DND-41 (cell line): ENCODE data around the gene MAP3K5.

Experiments
- ATAC-seq: fragments of 200-7000 bp; cut with Tn5 transposase; 3 replicates; pipeline ENCODE4 v1.9.1; 2021; ENCODE audit warnings: low read depth; ENCODE audit not compliant: insufficient read depth
- DNase-seq: peaks from one replicate; pipeline ENCODE4 v3.0.0-alpha.2; 2020
- H2AFZ ChIP-seq: 2 replicates; pipeline ENCODE4 v1.6.0; 2012; ENCODE audit warnings: low read depth, low read length
- H3K27ac ChIP-seq: 2 replicates; pipeline ENCODE4 v1.5.1; 2012; ENCODE audit warnings: low read length, inconsistent platforms
- H3K27me3 ChIP-seq: fragments of 200-600 bp; sonication (generic); 2 replicates; pipeline ENCODE4 v1.6.0; 2012; ENCODE audit warnings: low read length, mild to moderate bottlenecking, inconsistent platforms; ENCODE audit not compliant: insufficient read depth, poor library complexity
- H3K36me3 ChIP-seq: 2 replicates; pipeline ENCODE4 v1.5.1; 2012; ENCODE audit warnings: low read length, inconsistent platforms; ENCODE audit not compliant: insufficient read depth
- H3K4me1 ChIP-seq: 2 replicates; pipeline ENCODE4 v1.5.1; 2012; ENCODE audit warnings: mild to moderate bottlenecking, low read length; ENCODE audit not compliant: insufficient read depth
- H3K4me2 ChIP-seq: 2 replicates; pipeline ENCODE4 v1.6.0; 2012; ENCODE audit warnings: mild to moderate bottlenecking, moderate library complexity, low read length, inconsistent platforms; ENCODE audit not compliant: insufficient read depth
- H3K4me3 ChIP-seq, 2 experiments: fragments of 200-600 bp in 1 of 2; shearing (Covaris generic) in 1 of 2; 2 replicates each; pipeline ENCODE4 v1.5.1; 2012 to 2016; ENCODE audit warnings: inconsistent platforms in 2 of 2, low read length in 2 of 2, mild to moderate bottlenecking in 2 of 2, low read depth in 1 of 2, moderate library complexity in 1 of 2
- H3K79me2 ChIP-seq: 2 replicates; pipeline ENCODE4 v1.6.0; 2012; ENCODE audit warnings: low read length, inconsistent platforms; ENCODE audit not compliant: insufficient read depth
- H3K9ac ChIP-seq: 2 replicates; pipeline ENCODE4 v1.6.0; 2012; ENCODE audit warnings: low read depth, mild to moderate bottlenecking, inconsistent platforms, low read length, moderate library complexity
- H3K9me3 ChIP-seq: 2 replicates; pipeline ENCODE4 v1.5.1; 2012; ENCODE audit warnings: low read length, moderate library complexity, mild to moderate bottlenecking, inconsistent platforms; ENCODE audit not compliant: insufficient read depth, severe bottlenecking
- H4K20me1 ChIP-seq: 2 replicates; pipeline ENCODE4 v1.6.0; 2012; ENCODE audit warnings: low read length; ENCODE audit not compliant: insufficient read depth
- CTCF ChIP-seq: IDR thresholded peaks from 2 replicates; pipeline ENCODE4 v1.5.1; 2012; ENCODE audit warnings: borderline replicate concordance, low read length, moderate library complexity, mild to moderate bottlenecking; ENCODE audit not compliant: poor library complexity, severe bottlenecking; ENCODE audit errors: extremely low read depth
- EZH2 ChIP-seq: IDR thresholded peaks from 3 replicates; pipeline ENCODE4 v1.6.1; 2012; ENCODE audit warnings: borderline replicate concordance, low read depth, mild to moderate bottlenecking, moderate library complexity, low read length, inconsistent platforms; ENCODE audit not compliant: severe bottlenecking

MAP3K5 gene

GRCh38 chr6:136548582-136549299, 243.5 kb downstream of the MAP3K5 start:
- DNase-seq (no peak), ATAC-seq (no peak)
- Histone ChIP-seq H4K20me1 (no peaks in the 10 kb centered on the region), H3K4me2 (no peak overlapping the region), H2AFZ (no peak overlapping the region), H3K4me3 (no peak overlapping the region), H3K27me3 (peaks cover 11% of the 10 kb centered on the region), H3K4me1 (no peaks in the 10 kb centered on the region), H3K36me3 (no peaks in the 10 kb centered on the region), H3K9me3 (no peaks in the 10 kb centered on the region), H3K9ac (no peak overlapping the region), H3K27ac (no peak overlapping the region), H3K79me2 (no peaks in the 10 kb centered on the region)
- TF ChIP-seq EZH2 (no peak), CTCF (no peak)

GRCh38 chr6:136547871-136548270, 244.4 kb downstream of the MAP3K5 start:
- no peaks in the 10 kb centered on the region for H3K79me2 ChIP-seq
- no peaks in the 10 kb centered on the region for H3K9me3 ChIP-seq
- peaks cover 9% of the 10 kb centered on the region for H3K27me3 ChIP-seq
- DNase-seq (no peak), ATAC-seq (no peak)
- H3K9ac ChIP-seq = no peak overlapping the region
- TF ChIP-seq CTCF (no peak), EZH2 (no peak)
- H2AFZ ChIP-seq = no peak overlapping the region
- no peaks in the 10 kb centered on the region for H3K4me1 ChIP-seq
- H3K27ac ChIP-seq = no peak overlapping the region
- no peaks in the 10 kb centered on the region for H4K20me1 ChIP-seq
- H3K4me3 ChIP-seq = no peak overlapping the region
- H3K4me2 ChIP-seq = no peak overlapping the region
- no peaks in the 10 kb centered on the region for H3K36me3 ChIP-seq

- no peak overlapping the region for H2AFZ ChIP-seq
- DNase-seq = no peak
- H3K9me3 ChIP-seq = no peaks in the 10 kb centered on the region
- H3K4me1 ChIP-seq = no peaks in the 10 kb centered on the region
- H3K9ac ChIP-seq = no peak overlapping the region
- no peak overlapping the region for H3K27ac ChIP-seq
- no peak for TF ChIP-seq EZH2
- TF ChIP-seq CTCF = peak; percentile 25
- no peak overlapping the region for H3K4me2 ChIP-seq
- H4K20me1 ChIP-seq = no peaks in the 10 kb centered on the region
- no peak for ATAC-seq
- peaks cover 12% of the 10 kb centered on the region for H3K27me3 ChIP-seq
- H3K4me3 ChIP-seq = no peak overlapping the region
- H3K79me2 ChIP-seq = no peaks in the 10 kb centered on the region
- H3K36me3 ChIP-seq = no peaks in the 10 kb centered on the region
Measured at GRCh38 chr6:136547336-136547735, 244.9 kb downstream of the MAP3K5 start.
